DND-41 (cell line): ENCODE measurements around the gene RNF25.

Experiments
- CTCF ChIP-seq: IDR thresholded peaks from 2 replicates; pipeline ENCODE4 v1.5.1; 2012; ENCODE audit warnings: borderline replicate concordance, low read length, moderate library complexity, mild to moderate bottlenecking; ENCODE audit not compliant: poor library complexity, severe bottlenecking; ENCODE audit errors: extremely low read depth
- EZH2 ChIP-seq: IDR thresholded peaks from 3 replicates; pipeline ENCODE4 v1.6.1; 2012; ENCODE audit warnings: borderline replicate concordance, low read depth, mild to moderate bottlenecking, moderate library complexity, low read length, inconsistent platforms; ENCODE audit not compliant: severe bottlenecking

DNA sequence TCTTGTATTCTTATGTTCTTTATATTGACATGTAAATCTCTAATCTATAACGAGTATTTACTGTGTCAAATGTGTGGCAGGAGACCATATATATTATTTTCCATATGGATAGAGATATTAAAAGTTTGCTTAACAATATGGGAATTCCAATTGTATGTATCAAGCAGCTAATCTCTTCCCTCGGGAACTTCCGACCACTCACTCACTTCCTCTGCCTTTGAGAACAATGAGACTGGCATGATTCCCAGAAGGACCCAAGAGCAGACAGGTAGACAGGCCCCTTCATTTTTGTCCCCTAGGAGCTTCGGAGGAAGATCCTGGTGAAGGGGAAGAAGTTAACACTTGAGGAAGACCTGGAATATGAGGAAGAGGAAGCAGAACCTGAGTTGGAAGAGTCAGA is 40.0 kb downstream of the RNF25 start:
- TF ChIP-seq CTCF: no peak
- no peak for TF ChIP-seq EZH2
